H7 (cell line): ENCODE measurements around the gene HACD4. TPM values are rescaled to one million over a fixed set of nuclear protein-coding genes. Genes with fewer than 3 reads are reported as not detected.

Experiments
- DNase-seq: peaks from one replicate; pipeline ENCODE4 v3.0.0; 2012
- H3K27me3 ChIP-seq: 2 replicates; pipeline ENCODE4 v1.6.0; 2011; ENCODE audit warnings: mild to moderate bottlenecking, low read length; ENCODE audit not compliant: control insufficient read depth, insufficient read depth
- H3K36me3 ChIP-seq: replicated peaks from 2 replicates; pipeline ENCODE4 v1.5.1; 2011; ENCODE audit warnings: low read length; ENCODE audit not compliant: control insufficient read depth, insufficient read depth
- H3K4me3 ChIP-seq: 2 replicates; pipeline ENCODE4 v1.5.1; 2011; ENCODE audit warnings: low read depth, mild to moderate bottlenecking, control low read depth, low read length, moderate library complexity; ENCODE audit not compliant: insufficient read depth
- total RNA-seq: library from RNA; depleted of rRNA; stranded (reverse); fragments of >200 nt; shearing (Covaris generic); gene quantifications from 2 replicates; pipeline ENCODE4 v1.2.3, GENCODE V29; 2014; rRNA removed

Gene HACD4
- total RNA-seq, 1 experiment from 2014 or later = 0.42 TPM

GRCh38 chr9:20962536-20963225, 68.8 kb downstream of the HACD4 start:
- H3K4me3 ChIP-seq = no peak overlapping the region
- H3K36me3 ChIP-seq = no peaks in the 10 kb centered on the region
- DNase-seq = no peak
- no peaks in the 10 kb centered on the region for H3K27me3 ChIP-seq

GRCh38 chr9:20950707-20951106, 80.7 kb downstream of the HACD4 start:
- Histone ChIP-seq H3K4me3 (no peak overlapping the region), H3K36me3 (0 out of 2 replicates have a peak, but pooled peaks cover 2% of the 10 kb centered on the region), H3K27me3 (no peaks in the 10 kb centered on the region)
- no peak for DNase-seq

Other genes starting within 250 kb of the HACD4 start
- not detected in 2 replicates for gene IFNB1, start 46.3 kb upstream of the HACD4 start, total RNA-seq
- gene IFNW1, start 110.2 kb upstream of the HACD4 start, total RNA-seq = not detected in 2 replicates
- not detected in 2 replicates for gene IFNA21, start 135.0 kb upstream of the HACD4 start, total RNA-seq
- gene IFNA4, start 155.9 kb upstream of the HACD4 start, total RNA-seq = not detected in 2 replicates
- not detected in 2 replicates for gene IFNA7, start 170.6 kb upstream of the HACD4 start, total RNA-seq
- gene IFNA10, start 175.5 kb upstream of the HACD4 start, total RNA-seq = not detected in 2 replicates
- gene IFNA16, start 185.7 kb upstream of the HACD4 start, total RNA-seq = not detected in 2 replicates
- gene IFNA17, start 196.6 kb upstream of the HACD4 start, total RNA-seq = not detected in 2 replicates
- gene IFNA14, start 208.4 kb upstream of the HACD4 start, total RNA-seq = not detected in 2 replicates